Spleen (tissue), 7 donors: ENCODE data around the gene PGS1.
A peak's percentile ranks its signal among the peaks of the same experiment; 100 is the strongest.

Experiments used
- POLR2A ChIP-seq, 3 donors: fragments of 450-650 bp; IDR thresholded peaks; one replicate each; pipeline ENCODE4 v1.5.1; 2017; ENCODE audit warnings: antibody characterized with exemption in 3 of 3, mild to moderate bottlenecking in 1 of 3
- POLR2AphosphoS5 ChIP-seq, 3 donors: sonication (generic); formaldehyde crosslinking; IDR thresholded peaks; one replicate each; pipeline ENCODE4 v1.5.1; 2017; ENCODE audit warnings: antibody characterized with exemption in 3 of 3
- TF ChIP-seq, protein P1 (sequence below), 11 experiments: fragments of 200-600 bp in 7 of 11; fragments of 450-650 bp in 4 of 11; sonication (generic) in 4 of 11; IDR thresholded peaks in 8 of 11; conservative IDR thresholded peaks in 3 of 11; 1 replicate in 7 of 11; 2 replicates in 4 of 11; pipeline versions ENCODE4 v1.4.0 to v1.8.0; 2016 to 2021; ENCODE audit warnings: antibody characterized with exemption in 11 of 11, inconsistent platforms in 4 of 11, mild to moderate bottlenecking in 1 of 11
- donor health status: DM: no; HTN: no; CAD: no; lungs with moderate emphysema.
- donor health status: DM: no; HTN: no; CAD: no.
- donor health status: DM: no; HTN: no; CAD: no.

- TF ChIP-seq POLR2A (IDR thresholded peaks at IDR 0.05): no peak
- TF ChIP-seq, protein P1, sequence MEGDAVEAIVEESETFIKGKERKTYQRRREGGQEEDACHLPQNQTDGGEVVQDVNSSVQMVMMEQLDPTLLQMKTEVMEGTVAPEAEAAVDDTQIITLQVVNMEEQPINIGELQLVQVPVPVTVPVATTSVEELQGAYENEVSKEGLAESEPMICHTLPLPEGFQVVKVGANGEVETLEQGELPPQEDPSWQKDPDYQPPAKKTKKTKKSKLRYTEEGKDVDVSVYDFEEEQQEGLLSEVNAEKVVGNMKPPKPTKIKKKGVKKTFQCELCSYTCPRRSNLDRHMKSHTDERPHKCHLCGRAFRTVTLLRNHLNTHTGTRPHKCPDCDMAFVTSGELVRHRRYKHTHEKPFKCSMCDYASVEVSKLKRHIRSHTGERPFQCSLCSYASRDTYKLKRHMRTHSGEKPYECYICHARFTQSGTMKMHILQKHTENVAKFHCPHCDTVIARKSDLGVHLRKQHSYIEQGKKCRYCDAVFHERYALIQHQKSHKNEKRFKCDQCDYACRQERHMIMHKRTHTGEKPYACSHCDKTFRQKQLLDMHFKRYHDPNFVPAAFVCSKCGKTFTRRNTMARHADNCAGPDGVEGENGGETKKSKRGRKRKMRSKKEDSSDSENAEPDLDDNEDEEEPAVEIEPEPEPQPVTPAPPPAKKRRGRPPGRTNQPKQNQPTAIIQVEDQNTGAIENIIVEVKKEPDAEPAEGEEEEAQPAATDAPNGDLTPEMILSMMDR (IDR thresholded peaks at IDR 0.05 in 8 of 11, conservative IDR thresholded peaks at IDR 0.05 in 3 of 11): no peak
- peak in 2 of 3 donors; percentile 3 to 11 for TF ChIP-seq POLR2AphosphoS5 (IDR thresholded peaks at IDR 0.05)
Measured at GRCh38 chr17:78401891-78402290, 23.4 kb downstream of the PGS1 start.
